IMR-90 (cell line): ENCODE results near the gene GPRC5D.

Experiments used
- ELK1 ChIP-seq: fragments of 150-350 bp; IDR thresholded peaks from 2 replicates; pipeline ENCODE4 v1.6.1; 2016; ENCODE audit warnings: low read depth, mild to moderate bottlenecking, low read length, moderate library complexity, borderline replicate concordance
- MAFK ChIP-seq: IDR thresholded peaks from 2 replicates; pipeline ENCODE4 v1.6.1; 2012; ENCODE audit warnings: low read depth, low read length, improper control_type of control experiment
- POLR2A ChIP-seq: IDR thresholded peaks from 2 replicates; pipeline ENCODE4 v1.6.1; 2012; ENCODE audit warnings: mild to moderate bottlenecking, low read depth, low read length
- RCOR1 ChIP-seq: IDR thresholded peaks from 2 replicates; pipeline ENCODE4 v1.6.1; 2012; ENCODE audit warnings: mild to moderate bottlenecking, low read length, improper control_type of control experiment; ENCODE audit not compliant: insufficient replicate concordance
- TF ChIP-seq, protein P1 (sequence below): conservative IDR thresholded peaks from 2 replicates; pipeline ENCODE4 v1.5.1; 2012; ENCODE audit warnings: mild to moderate bottlenecking, low read depth, low read length, improper control_type of control experiment

- TF ChIP-seq, protein P1, sequence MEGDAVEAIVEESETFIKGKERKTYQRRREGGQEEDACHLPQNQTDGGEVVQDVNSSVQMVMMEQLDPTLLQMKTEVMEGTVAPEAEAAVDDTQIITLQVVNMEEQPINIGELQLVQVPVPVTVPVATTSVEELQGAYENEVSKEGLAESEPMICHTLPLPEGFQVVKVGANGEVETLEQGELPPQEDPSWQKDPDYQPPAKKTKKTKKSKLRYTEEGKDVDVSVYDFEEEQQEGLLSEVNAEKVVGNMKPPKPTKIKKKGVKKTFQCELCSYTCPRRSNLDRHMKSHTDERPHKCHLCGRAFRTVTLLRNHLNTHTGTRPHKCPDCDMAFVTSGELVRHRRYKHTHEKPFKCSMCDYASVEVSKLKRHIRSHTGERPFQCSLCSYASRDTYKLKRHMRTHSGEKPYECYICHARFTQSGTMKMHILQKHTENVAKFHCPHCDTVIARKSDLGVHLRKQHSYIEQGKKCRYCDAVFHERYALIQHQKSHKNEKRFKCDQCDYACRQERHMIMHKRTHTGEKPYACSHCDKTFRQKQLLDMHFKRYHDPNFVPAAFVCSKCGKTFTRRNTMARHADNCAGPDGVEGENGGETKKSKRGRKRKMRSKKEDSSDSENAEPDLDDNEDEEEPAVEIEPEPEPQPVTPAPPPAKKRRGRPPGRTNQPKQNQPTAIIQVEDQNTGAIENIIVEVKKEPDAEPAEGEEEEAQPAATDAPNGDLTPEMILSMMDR = no peak
- TF ChIP-seq RCOR1 = no peak
- no peak for TF ChIP-seq MAFK
- TF ChIP-seq ELK1 = no peak
- peak; percentile 75 for TF ChIP-seq POLR2A
Observed at GRCh38 chr12:12999959-13000615, 48.1 kb upstream of the GPRC5D start, which contains the start of gene HEBP1.
